NCI-H1694 (cell line): ENCODE results near the gene SLC26A2.
"Not testable (repeated sequence)": the region's sequence is repeated elsewhere in the genome, so short reads cannot be mapped to it uniquely, and the experiment has no call there.

Experiments used
- DNase-seq: peaks from one replicate; lab custom pipeline; 2025; lab: John Stamatoyannopoulos, UW

The SLC26A2 gene

GRCh38 chr5:149937610-149938009, 22.9 kb upstream of the SLC26A2 start:
- DNase-seq = peak; percentile 76

DNA sequence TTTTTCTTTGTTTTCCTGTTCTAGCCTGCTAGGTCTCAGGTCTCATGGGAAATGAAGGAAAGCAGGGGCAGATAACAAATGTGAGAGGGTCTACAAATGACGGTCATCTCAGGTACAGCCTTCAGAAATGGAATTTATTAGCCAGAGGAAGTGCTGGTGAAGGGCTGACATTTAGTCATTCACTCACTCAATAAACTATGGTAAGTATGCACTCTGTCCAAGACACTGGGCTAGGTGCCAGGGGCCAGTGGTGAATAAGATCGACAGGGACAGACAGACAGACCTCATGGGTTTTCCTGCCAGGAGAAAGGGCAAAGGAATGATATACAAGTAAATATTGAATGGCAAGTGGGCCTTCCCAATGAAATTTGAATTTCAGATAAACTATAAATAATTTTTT, 22.3 kb upstream of the SLC26A2 start:
- no peak for DNase-seq

DNA sequence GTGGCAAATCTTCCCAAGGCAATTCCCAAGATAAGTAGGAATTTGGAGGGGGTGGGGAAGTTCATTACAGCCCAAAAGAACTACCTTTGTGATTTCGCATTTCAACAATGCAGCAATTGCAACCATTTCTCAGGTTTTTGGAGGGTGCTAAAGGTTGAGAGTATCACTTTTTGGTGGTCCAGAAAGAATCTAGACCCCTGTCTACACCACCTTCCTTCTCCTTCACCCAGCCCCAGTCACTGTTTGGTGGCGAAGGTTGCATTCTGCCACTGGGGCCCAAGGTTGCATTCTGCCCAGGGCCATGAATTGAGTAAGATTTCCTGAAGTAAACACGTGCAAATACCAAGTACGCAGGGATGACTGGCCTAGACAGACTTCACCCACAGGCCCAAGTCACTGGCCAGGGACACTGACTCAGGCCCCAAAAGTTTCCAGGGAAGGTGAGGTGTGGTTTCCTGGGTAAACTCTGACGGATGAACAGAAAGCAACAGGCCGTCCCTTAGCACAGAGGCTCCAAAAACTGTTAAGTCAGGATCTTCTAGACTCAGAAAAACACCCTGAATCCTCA, 21.7 kb upstream of the SLC26A2 start:
- DNase-seq = no peak

- no peak for DNase-seq
These were observed 21.0 kb upstream of the SLC26A2 start for GRCh38 chr5:149939546-149939945.

DNA sequence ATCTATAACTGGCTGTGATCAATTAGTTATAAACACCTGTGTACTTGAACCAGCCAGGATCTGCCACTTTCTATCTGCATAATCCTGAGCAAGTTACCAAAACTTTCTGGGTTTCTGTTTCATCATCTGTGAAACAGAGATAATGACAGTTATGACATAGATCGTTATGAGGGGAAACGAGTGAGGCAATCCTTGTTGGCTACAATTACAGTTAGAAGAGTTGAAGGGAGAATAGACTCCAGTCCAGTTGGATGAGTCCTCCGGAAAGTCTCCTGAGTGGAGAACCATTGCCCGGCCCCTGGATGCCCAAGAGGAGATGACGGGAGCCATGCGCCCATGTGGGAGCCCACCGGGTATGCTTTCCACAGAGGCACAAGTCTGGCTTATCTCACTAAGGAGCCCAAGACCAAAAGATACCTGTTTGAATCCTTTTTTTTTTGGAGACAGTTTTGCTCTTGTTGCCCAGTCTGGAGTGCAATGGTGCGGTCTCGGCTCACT, 20.4 kb upstream of the SLC26A2 start:
- DNase-seq = no peak

- no peak for DNase-seq
These were observed 19.5 kb upstream of the SLC26A2 start for GRCh38 chr5:149940941-149941644.

DNA sequence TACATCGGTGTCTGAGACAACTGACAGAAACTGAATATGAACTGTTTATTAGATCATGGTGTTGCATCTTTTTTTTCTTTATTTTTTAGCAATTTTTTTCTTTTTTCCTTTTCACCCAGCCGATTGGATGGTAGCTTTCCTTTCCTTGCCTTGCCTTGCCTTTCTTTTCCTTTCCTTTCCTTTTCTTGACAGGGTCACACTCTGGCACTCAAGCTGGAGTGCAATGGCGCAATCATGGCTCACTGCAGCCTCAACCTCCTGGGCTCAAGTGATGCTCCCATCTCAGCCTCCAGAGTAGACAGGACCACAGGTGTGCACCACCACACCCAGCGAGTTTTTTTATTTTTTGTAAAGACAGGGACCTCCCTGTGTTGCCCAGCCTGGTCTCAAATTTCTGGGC, 18.8 kb upstream of the SLC26A2 start:
- DNase-seq = no peak

DNA sequence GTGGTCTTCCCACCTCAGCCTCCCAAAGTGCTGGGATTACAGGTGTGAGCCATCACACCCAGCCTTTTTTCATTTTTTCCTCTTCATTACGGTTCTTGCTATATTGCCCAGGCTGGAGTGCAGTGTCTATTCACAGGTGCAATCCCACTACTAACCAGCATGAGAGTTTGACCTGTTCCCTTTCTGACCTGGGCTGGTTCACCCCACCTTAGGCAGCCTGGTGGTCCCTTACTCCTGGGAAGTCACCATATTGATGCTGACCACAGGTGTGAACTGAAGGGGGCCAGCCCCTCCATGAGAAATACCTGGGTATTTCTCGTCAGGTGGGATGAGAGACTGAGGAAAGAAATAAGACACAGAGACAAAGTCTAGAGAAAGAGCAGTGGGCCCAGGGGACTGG, 18.4 kb upstream of the SLC26A2 start:
- DNase-seq = no peak

DNA sequence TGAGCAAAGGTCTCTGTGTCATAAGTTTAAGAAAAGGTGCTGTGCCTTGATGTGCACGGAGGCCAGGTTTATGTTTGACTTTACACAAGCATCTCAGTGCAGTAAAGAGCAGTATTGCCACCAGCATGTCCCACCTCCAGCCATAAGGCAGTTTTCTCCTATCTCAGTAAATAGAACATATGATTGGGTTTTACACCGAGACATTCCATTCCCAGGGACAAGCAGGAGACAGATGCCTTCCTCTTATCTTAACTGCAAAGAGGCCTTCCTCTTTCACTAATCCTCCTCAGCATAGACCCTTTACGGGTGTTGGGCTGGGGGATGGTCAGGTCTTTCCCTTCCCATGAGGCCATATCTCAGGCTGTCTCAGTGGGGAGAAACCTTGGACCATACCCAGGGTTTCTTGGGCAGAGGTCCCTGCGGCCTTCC, 17.8 kb upstream of the SLC26A2 start:
- DNase-seq = not testable (repeated sequence)

DNA sequence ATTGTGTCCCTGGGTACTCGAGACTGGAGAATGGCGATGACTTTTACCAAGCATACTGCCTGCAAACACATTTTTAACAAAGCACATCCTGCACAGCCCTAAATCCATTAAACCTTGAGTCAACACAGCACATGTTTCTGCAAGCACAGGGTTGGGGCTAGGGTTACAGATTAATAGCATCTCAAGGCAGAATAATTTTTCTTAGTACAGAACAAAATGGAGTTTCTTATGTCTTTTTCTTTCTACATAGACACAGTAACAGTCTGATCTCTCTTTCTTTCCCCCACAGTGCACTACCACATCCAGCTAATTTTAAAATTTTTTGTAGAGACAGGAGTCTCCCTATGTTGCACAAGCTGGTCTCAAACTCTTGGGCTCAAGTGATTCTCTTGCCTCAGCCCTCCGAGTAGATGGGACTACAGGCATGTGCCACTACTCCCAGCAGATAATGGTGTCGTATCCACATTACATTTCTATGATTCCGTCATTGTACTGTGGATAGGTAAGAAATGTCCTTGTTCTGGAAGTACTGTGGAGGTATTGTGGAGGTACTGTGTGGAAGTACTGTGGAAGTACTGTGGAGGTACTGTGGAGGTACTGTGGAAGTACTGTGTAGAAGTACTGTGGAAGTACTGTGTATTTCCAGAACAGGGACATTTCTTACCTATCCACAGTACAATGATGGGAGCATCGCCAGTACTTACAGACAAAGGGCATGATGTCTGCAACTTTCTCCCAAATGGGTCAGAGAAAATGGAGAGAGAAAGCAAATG, 17.2 kb upstream of the SLC26A2 start:
- not testable (repeated sequence) for DNase-seq

GRCh38 chr5:149944666-149945065, 15.9 kb upstream of the SLC26A2 start, which contains the start of gene PDE6A:
Gene PDE6A (minus strand): TSS chr5:149944793. CDS start chr5:149944673, 120 bp downstream.
- no peak for DNase-seq

DNA sequence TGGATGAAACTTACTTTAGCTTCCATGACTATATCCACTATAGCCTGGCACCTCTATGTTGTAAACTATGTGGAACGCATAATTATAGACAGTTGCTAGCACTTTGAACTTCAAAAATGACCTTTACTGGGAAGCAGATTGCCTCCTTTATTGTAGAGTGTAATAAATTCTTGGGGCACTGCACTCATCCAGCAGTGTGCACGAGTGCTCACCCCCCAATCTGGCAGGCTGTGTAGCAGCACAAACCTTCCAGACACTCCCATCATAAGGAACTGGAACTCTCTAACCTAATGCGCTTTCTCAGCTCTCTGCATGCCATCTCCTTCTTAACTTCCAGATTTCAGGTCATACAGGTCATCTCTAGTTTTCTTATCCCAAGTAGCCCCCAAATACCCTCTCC, 14.4 kb upstream of the SLC26A2 start:
- DNase-seq = no peak

GRCh38 chr5:149948993-149949392, 11.6 kb upstream of the SLC26A2 start:
- no peak for DNase-seq

DNA sequence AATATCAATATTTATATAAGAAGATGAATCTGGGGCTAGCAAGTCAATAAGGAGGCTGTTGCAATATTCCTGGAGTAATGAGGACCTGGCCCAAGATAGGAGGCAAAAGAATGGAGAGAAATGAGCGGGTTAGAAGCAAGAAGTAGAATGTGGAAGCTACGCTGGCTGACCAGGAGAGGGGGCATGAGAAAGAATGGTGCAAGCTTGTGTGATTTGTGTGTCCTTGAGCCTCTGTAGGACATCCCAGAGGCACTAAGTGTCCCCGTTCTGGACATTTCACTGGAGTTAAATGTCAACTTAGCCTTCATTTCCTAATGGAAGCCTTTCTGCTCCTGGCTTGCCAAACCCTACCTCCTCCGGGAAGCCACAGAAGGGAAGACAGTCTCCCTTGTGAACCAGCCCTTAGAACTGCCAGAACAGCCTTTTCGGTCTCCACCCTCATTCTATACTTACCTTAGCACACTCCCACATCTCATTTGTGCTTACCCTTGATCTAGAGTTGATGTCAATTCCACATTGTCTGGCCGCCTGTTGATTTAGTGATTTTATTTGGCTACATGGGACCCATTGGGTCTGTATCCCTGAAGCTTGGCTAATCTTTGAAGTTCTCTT, 9.3 kb upstream of the SLC26A2 start:
- no peak for DNase-seq

DNA sequence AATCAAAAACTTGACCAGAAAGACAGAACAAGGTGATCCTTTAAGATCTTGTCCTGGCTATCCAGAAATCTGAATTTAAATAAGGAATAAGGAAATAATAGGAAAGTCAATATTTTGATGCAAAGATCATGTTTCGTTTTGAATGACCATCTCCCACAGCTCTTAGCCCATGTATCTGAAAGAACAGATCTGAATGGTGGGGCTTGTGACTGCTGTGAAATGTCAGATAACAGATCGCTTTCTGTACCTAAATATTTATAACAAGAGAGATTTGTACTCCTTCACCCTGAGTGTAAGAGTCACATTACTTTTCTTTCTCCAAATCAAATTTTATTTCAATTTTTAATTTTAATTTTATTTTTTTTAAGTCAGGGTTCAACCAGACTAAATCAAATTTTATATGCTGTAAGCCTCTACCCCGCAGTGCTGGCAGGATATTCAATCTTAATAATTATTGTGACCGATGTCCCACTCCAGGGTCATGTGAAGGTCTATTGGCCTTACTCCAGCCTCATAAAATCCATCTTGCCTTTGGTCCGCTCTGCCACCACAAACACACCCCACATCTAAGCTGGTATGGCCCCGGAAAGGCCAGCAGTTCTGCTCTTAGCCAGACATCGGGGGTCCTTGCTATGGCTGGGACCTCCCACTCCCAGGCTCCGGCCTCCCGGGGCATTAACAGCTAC, 7.0 kb upstream of the SLC26A2 start:
- no peak for DNase-seq

GRCh38 chr5:149954798-149955197, 5.8 kb upstream of the SLC26A2 start:
- no peak for DNase-seq

DNA sequence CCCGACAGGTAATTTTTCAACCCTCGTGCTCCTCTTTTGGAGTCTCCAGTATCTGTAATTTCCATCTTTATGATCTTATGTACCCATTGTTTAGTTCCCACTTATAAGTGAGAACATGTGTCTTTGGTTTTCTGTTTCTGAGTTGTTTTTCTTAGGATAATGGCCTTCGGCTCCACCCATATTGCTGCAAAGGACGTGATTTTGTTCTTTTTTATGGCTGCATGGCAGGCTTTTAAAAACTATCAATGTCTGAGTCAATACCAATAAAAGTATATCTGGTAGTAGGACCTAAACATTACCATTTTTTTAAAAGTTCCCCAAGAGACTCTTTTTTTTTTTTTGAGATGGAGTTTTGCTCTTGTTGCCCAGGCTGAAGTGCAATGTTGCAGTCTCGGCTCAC, 3.9 kb upstream of the SLC26A2 start:
- DNase-seq = no peak

DNA sequence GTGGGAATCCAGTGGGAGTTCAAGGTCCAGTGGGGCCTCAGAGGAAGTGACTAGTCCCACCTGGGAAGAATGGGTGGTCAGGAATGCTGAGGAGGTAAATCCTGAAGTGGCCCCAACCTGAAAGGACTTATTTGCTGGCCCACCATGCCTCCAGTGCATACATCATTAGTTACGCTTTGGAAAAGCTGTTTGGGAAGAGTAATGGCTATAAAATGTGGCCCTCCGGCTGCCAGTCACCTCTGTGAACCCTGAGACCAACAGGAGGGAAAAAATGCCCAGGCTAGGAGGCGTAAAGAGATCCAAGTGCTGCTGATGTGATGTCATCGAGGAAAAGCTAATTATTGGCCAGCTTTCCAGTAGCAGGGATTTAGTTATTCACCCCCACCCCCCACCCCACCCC, 2.7 kb upstream of the SLC26A2 start:
- DNase-seq = no peak

GRCh38 chr5:149959406-149960236, 937 bp upstream of the SLC26A2 start:
- DNase-seq = no peak

DNA sequence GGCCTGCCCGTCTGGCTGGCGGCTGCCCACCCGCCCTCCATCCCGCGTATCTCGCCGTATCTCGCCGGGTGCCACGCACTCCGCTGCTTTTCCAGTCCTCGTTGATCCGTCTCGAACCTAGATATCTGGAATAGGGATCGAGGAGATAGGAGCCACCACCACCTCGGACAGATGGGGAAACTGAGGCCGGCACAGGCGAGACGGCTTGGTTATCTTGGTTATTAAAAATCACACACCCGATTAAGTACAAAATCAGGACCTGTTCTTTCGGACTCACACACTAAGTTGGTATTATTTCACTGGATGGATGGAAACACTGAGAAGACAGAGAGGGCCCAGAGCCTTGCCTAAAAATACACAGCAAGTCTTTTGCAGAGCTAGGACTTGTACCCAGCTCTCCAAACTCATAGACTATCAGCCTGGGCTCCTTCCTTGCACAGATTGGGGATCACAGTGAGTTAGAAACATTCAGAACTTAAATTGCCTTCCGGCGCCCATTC, 678 bp downstream of the SLC26A2 start:
- no peak for DNase-seq

GRCh38 chr5:149961957-149962409, 1.4 kb downstream of the SLC26A2 start:
- peak; percentile 50 for DNase-seq
